GM21576 (cell line): ENCODE results near the gene SLC27A2.

Experiments used
- ATAC-seq: cut with Tn5 transposase; IDR thresholded peaks from one replicate; pipeline ENCODE4 v1.9.1; 2021; ENCODE audit warnings: mild to moderate bottlenecking, moderate library complexity; ENCODE audit not compliant: unreplicated experiment

SLC27A2 gene

GRCh38 chr15:50190166-50190570, 8.2 kb downstream of the SLC27A2 start:
- no peak for ATAC-seq

DNA sequence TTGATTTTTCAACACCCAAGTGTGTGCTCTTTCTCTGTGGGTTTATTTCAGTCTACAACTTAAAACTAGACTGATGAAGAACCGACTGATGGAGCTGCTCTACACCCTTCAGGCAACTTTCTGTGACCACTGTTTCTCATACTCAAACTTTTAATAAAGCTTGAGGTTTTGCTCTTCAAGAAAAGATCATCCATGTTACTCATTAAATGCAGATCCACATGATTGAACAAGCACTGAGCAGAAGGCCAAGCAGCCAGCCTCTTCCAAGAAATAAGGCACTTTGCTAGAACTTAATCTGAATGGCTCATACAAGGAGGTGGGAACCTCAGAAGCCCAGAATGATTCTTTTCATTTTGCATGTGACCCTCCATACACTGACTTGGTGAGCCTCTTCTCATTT, 8.7 kb downstream of the SLC27A2 start:
- ATAC-seq = no peak

- ATAC-seq = no peak
Observed at GRCh38 chr15:50192164-50192563, 10.2 kb downstream of the SLC27A2 start.

GRCh38 chr15:50192926-50193620, 11.1 kb downstream of the SLC27A2 start:
- no peak for ATAC-seq

- no peak for ATAC-seq
Observed at GRCh38 chr15:50202003-50202402, 20.0 kb downstream of the SLC27A2 start.

DNA sequence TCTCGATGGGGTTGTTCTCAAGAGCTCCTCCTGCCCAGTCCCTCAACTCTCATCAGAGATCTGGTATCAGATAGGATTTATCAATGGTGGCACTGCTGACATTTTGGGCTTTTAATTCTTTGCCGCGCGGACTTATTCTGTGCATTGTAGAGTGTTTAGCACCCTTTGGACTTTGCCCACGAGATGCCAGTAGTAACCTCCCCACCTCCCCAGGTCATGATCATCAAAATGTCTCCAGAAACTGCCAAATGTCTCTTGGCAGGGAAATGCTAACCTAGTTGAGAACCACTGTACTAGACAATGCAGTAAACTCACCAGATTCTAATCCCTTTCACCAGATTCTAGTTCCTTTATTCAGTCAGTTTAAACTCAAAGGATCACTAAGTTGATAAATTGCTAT, 24.0 kb downstream of the SLC27A2 start:
- no peak for ATAC-seq

DNA sequence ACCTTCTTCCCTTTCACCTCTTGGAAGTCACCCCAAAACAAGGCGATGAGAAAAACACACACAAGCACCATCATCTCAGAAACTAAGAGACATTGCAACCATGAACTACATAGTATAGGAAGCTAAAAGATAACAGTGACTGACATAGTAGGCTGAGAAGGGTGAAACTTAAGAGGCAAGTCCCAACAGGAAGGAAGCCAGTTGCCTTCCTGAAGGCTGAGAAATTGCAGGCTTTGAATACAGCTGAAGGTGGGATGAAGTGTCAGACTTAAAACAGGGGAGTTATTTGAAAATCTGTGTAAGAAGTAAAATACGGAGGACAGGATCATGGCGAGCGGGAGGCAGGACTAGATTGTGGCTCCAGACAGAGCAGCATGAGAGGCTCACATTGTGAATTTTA, 27.8 kb downstream of the SLC27A2 start:
- no peak for ATAC-seq

- no peak for ATAC-seq
Observed at GRCh38 chr15:50210462-50211157, 28.6 kb downstream of the SLC27A2 start.

GRCh38 chr15:50218291-50218690, 36.3 kb downstream of the SLC27A2 start:
- ATAC-seq = no peak

GRCh38 chr15:50218691-50219090, 36.7 kb downstream of the SLC27A2 start:
- no peak for ATAC-seq

- no peak for ATAC-seq
Observed at GRCh38 chr15:50219820-50220219, 37.8 kb downstream of the SLC27A2 start.

GRCh38 chr15:50222181-50222580, 40.2 kb downstream of the SLC27A2 start:
- no peak for ATAC-seq

- ATAC-seq = no peak
Observed at GRCh38 chr15:50224606-50225005, 42.6 kb downstream of the SLC27A2 start.

GRCh38 chr15:50225057-50225456, 43.1 kb downstream of the SLC27A2 start:
- no peak for ATAC-seq

- no peak for ATAC-seq
Observed at GRCh38 chr15:50225938-50226337, 43.9 kb downstream of the SLC27A2 start.

- no peak for ATAC-seq
Observed at GRCh38 chr15:50227076-50227475, 45.1 kb downstream of the SLC27A2 start.

GRCh38 chr15:50228866-50229265, 46.9 kb downstream of the SLC27A2 start:
- ATAC-seq = no peak

DNA sequence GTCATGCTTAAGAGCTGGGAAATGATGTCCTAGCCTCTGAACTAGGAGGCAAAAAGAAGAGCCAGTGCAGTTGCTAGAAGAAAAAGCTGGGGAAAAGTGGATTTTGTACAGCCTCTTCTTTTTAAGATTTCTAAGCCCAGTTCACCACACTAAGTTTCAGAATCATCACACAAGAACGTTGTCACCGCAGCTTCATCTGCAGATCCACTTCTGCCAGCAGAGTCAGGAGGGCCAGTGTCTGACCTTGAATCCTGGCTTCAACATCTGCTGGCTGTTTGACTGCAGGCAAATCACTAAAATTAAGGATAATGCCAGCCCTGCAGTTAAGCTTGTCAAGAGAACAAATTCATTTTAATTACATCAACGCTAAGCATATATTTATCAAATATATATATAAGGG, 47.3 kb downstream of the SLC27A2 start:
- ATAC-seq = no peak

DNA sequence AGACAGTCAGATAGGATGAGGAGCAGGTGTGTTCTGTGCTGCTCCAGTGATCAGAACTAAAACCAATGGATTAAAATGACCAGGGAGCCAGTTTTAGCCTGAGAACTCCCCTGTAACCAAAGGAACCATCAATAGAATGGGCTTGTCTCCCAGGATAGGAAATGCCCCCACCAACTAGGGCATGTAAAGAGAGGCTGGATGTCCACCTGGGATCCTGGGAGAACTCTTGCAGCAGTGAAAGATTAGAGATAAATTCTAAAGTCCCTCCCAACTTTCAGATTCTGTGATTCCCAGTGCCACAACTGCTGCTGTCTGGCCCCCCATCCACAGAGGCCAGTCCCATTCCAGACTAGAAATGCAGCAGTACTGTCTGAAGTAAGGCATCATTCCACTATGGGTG, 49.8 kb downstream of the SLC27A2 start:
- ATAC-seq = no peak

DNA sequence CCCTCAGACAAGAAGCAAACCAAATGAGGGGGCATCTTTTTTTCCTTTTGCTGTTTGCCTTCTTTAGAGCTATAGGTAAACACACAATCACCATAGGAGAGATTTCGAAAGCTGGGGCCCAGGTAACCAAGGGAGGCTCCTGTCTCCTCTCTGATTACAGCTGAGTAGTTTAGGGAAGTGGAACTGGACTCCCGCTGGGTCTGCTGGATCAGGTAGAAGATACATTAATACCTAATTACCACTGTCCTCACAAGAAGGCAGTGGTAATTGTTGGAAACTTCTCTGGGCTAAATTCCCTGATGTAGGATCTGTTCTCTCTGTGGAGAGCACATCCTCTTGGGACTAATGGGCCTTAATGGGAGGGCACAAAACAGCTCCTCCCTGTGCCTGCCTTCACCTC, 50.8 kb downstream of the SLC27A2 start:
- no peak for ATAC-seq

GRCh38 chr15:50233192-50233736, 51.3 kb downstream of the SLC27A2 start:
- ATAC-seq = no peak

GRCh38 chr15:50234764-50235163, 52.8 kb downstream of the SLC27A2 start:
- no peak for ATAC-seq
